ENCODE measurements around the gene MTHFD1L.
"Not testable (repeated sequence)": the region's sequence is repeated elsewhere in the genome, so short reads cannot be mapped to it uniquely, and the experiment has no call there.

MTHFD1L gene

DNA sequence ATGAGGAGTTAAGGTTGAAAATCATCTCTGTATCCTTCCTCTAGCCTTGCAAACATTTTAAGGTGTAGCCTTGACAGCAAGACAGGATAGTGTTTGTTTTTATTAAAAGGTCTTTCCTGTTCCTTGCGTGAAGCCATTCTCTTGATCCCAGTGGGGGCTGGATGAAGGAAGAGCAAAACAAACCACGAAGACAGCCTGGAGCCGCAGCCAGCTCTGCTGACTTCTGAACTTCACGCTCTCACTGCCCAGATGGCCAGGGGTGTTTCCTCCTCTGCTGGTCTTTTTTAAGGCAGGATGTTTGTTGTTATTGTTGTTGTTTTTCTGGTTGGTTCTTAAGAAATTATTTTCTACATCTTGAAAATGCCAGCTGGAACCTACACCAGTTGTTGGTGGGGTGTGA, 156.4 kb downstream of the MTHFD1L start:
- DNase-seq, result no peak

DNA sequence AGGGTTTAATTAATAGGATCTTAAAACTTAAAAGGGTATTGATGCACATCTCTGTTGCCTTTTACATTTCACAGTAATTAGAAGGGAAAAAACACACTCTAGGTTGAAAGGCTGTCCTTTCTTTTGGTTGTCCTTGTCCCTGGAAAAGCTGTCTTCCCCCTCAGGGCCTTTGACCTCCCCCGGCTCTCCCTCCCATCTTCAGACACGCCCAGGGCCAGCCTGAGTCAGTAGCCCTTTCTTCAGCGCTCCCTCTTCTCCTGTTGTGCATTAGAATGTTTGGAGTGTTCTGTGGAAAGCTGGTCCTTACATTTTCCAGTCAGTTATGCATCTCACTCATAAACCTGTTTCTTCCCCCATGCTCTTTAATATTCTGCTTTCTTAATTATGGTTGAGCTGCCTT, 157.0 kb downstream of the MTHFD1L start:
- DNase-seq, result no peak

DNA sequence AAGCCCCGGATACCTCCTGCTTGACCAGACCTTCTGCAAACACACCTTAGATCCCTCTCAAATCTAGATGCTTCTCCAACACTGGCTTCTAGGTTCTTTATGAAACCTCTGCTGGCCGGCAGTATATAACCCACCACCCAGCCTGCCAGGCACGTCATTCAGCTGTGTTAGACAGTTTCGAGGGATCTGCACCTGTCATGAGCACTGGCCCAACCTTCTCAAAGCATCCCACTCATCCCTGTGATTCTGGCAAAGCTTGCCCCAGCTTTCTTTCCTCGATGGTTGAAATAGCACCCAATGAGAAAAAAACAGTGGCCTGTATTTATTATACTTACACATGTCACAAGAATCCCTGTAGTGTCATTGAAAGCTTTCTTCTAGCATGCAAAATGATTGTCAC, 157.8 kb downstream of the MTHFD1L start:
- DNase-seq, result no peak

DNA sequence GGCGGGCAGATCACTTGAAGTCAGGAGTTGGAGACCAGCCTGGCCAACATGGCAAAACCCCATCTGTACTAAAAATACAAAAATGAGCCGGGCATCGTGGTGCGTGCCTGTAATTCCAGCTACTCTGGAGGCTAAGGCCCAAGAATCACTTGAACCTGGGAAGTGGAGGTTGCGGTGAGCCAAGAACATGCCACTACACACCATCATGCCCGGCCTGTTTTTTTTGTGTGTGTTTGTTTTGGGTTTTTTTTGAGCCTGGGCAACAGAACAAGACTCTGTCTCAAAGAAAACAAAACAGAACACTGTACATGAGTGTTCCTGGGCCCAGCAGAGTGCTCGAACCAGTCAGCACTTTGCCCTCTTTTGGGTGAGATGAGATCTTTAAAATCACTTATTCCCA, 159.1 kb downstream of the MTHFD1L start:
- DNase-seq, result no peak

DNA sequence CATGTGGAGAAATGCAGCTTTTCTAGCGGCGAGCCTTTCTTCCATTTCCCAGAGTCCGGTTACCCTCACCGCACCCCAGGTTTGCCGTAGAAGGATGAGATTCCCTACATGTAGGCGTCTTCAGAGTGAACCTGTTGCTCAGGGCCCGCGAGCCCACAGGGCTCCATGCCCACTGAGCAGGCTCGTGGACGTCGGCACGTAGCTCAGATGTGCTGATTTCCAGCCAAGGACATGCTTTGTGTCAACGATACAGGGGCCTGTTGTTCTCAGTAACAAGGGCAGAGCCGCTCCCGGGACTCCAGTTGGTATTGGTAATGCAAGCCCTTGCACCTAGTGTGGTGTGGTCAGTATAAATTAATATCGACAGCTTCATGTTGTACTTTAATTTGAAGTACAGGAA, 159.6 kb downstream of the MTHFD1L start:
- no peak for DNase-seq

- DNase-seq, result no peak
Measured at GRCh38 chr6:151026041-151026663, 160.7 kb downstream of the MTHFD1L start.

GRCh38 chr6:151027295-151027747, 161.8 kb downstream of the MTHFD1L start:
- no peak for DNase-seq

DNA sequence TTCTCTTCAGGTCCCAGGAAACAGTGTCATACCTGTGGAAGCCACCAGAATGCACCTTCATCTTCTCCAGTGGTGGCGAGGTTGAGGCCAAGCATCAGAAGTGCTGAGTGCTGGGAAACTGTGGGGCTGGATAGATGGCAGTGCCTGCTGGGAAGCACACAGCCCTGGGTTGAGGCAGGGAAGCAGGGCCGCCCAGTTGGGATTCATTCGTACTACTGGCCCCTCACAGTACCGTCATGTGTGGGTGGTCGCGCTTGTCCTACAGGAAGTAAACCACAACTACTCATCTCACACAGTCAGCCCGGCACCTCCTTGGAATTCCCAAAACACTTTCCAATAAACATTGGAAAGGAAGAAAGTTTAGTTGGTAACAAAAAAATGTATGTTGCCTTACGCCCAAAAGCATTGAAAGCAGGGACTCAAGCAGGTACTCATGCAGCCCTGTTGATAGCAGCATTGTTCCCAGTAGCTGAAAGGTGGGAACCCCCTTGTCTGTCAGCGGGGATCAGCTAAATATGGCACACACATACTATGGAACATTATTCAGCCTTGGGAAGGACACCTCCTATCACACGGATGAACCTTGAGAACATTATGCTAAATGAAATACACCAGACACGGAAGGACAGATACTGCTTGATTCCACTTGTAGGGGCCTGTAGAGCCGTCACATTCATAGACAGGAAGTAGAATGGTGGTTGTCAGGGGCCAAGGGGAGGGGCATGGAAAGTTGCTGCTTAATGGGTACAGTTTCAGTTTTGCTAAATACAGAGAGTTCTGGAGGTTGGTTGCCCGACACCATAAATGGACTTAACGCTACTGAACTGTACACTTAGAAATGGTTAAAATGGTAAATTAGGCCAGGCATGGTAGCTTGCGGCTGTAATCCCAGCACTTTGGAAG, 162.7 kb downstream of the MTHFD1L start:
- no peak for DNase-seq

GRCh38 chr6:151029970-151030369, 164.5 kb downstream of the MTHFD1L start:
- no peak for DNase-seq

DNA sequence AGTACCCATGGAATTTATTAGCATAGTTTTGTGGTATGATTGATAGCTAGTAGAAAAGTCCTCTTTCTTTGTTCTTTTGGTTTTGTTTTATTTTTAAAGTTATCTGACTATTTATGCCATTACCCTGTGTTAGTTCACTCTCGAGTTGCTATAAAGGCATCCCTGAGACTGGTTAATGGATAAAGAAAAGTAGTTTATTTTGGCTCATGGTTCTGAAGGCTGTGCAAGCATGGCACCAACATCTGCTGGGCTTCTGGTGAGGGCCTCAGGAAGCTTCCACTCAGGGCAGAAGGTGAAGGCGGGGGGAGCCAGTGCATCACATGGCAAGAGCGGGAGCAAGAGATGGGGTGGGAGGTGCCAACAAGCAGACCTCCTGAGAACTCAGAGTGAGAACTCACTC, 166.5 kb downstream of the MTHFD1L start:
- DNase-seq, result no peak

- DNase-seq, result no peak
Measured at GRCh38 chr6:151034825-151035781, 169.6 kb downstream of the MTHFD1L start.

DNA sequence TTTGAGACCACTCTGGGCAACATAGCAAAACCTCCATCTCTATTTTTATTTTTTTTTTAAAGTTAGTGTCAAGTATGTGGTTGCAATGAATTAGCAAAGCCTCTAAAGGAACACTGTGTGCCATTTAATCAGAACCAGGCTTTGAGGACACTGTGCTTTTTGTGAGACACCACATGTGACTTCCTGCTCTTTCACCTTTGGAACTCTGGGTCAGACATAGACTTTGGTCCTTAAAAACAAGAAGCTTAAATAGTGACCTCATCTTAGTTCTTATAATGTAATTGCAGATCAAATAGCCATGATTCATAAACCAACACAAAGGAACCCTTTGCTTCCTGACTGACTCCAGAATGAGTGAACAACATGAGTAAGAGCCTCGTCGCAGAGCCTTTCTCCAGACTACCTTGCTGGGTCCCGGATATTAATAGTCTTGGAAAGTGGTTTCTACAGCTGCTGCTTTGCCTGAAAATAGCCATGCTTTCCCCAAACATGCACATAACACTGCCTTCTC, 170.8 kb downstream of the MTHFD1L start:
- not testable (repeated sequence) for DNase-seq

DNA sequence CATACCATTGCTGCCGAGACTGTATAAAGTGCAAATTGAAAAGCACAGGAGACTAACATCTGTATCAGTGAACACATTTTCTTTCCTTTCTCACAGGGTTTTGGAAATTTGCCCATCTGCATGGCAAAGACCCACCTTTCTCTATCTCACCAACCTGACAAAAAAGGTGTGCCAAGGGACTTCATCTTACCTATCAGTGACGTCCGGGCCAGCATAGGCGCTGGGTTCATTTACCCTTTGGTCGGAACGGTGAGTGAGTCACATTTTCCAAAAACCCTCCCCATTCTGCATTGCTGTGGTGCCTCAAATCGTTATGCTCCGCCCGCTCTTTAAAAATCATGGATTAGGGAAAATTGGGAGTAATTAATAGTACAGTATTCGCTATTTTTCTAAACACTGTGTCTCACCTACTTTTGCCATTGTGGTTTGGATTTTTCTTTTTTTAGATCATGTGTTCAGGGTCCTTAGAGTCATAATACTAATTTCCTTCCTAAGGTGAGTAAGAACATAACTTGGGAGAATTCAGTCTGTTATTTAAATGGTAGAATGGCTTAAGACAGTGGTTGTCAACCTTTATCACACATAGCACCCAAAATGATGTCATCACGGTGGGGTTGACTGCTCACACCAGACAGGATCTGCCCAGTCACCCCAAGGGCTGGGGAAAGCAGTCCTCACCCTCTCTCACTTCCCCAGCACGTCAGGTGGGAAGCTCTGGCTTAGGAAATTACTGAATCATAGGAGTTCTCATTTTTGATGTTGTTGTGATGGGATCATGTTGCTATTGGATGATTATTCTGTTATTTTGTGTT, 171.6 kb downstream of the MTHFD1L start:
- DNase-seq, result no peak

DNA sequence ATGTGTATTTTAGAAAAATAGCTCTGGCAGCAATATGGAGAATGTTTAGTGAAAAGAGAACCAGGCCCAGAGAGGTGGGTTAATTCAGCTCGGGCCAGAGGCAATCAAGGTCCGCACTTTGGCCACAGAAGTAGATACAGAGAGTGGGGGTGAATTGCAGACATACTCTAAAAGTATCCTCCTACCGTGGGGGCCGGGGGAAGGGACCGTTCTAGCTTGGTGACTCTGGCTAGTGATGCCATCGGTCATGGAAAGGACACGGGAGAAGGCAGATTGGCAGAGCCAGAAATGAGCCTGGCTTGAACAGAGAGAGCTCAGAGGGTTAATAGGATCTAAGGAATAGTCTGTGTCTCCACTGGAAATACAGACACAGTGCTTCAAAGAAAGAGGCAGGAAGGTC, 173.1 kb downstream of the MTHFD1L start:
- DNase-seq, result no peak

DNA sequence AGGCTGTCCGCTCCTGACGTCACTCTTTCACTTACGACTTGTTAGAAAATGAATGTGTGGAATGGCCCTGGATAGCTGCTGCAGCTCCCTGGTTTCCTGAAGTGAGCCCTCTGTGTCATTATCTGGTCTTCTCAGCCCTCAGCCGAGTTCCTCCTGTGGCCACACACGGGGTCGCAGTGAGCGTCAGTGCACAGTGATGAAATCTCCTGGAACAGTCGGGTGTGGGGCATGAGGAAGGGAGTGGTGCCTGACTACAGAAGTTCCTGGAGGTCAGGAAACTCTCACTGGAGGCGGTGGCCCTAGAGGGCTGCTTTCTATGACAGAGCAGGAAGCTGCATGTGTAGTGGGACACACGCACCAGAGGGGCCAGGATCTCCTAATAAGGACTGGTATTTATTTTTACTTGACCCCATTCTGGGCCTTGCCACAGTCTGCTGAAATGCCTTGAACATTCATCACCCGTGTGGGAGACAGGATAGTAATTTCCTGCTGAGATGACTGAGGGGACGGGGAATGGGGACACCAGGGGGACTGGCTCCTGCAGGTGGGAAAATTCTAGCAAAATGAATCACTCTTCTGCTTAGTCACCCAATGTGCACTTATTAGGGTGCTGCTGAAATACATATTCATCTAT, 175.5 kb downstream of the MTHFD1L start:
- DNase-seq, result not testable (repeated sequence)

DNA sequence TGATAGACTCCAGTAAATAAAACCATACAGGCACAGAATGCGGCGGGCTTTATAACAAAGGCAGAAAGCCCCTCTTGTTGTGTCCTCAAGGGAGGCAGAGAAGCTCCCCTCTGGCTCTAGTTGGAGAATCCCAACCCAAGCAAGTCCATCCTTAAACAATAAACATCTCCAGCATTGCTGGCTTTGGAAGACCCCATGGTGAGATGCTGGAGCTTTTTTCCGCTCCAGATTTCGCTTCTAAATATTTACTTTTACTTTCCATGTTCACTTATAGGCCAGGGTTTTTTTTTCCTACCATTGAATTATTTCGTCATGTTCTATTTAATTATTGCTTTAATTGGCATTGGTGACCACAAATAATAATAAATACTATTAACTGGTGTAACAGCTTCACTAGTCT, 176.2 kb downstream of the MTHFD1L start:
- no peak for DNase-seq

DNA sequence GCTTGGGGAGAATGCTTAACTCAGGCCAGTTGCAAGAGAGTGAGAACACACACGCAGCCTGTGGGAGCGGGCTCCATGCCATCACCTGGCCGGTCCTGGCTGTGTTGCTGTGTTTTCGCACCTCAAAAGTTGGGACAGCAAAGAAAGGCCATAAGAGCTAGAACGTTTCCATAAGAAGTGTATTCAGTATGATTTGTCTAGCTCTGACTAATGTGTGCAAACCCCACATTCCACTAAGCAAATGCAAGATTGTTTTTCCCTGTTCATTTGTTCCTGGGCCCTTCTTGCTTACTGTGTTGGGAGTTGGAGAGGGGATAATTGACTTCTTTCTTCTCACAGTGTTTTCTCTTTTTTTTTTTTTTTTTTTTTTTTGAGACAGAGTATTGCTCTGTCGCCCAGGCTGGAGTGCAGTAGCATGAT, 177.4 kb downstream of the MTHFD1L start:
- DNase-seq, result not testable (repeated sequence)

- no peak for DNase-seq
Measured at GRCh38 chr6:151043944-151044343, 178.4 kb downstream of the MTHFD1L start.

DNA sequence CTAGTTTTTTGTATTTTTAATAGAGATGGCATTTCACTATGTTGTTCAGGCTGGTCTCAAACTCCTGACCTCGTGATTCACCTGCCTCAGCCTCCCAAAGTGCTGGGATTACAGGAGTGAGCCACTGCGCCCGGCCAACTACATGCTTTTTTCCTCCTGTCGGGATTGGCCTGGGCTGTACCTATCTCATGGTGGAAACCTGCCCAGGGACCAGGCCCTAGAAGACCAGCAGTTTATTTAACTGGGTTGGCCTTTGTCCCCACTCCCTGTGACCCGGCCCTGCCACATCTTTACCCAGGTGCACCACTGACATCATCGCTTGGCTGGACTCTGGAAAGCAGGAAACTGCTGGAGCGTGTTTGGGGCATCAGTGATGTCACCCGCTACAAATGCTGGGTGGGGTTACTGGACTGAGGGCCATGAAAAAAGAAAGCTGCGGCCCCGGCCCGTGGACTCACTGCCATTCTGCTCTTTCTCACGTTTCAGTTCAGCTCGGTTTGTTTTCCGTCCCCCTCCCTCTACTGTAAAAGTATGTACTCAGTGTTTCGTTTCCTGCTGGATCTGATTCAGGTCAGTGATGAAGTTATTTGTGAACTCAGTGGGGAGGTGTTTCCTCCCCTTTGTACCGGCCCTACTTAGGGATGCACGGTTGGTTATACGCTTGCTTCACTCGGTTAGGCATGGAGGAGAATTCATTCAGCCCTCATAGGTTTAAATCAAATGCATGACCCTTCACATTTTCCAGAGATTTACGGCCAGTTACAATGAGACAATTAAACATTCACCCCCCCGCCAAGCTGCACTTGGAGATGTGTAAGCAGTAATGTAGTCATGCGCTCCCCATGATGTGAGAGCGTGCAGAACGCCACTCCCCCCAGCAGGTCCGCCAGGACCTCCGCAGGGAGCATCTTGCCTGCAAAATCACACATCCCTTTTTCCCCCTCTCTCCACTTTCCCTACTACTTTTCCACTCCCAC, 179.3 kb downstream of the MTHFD1L start:
- DNase-seq, result peak; percentile 28
